ENCODE measurements around the gene TPSB2. TPM values are rescaled to one million over a fixed set of nuclear protein-coding genes. Genes with fewer than 3 reads are reported as not detected.
A peak's percentile ranks its signal among the peaks of the same experiment; 100 is the strongest.

TPSB2 gene
- total RNA-seq, 3 donors from 2014 or later: 3.7 to 21.0 (median 8.2) TPM

- ATAC-seq: peak; percentile 25
- no peaks in the 10 kb centered on the region for H3K36me3 ChIP-seq (ENCODE audit: low read depth)
- DNase-seq: peak in 1 of 3 donors; percentile 40
These were observed 8.9 kb downstream of the TPSB2 start for GRCh38 chr16:1220841-1221627.

GRCh38 chr16:1220098-1220728 lies 9.8 kb downstream of the TPSB2 start:
- DNase-seq (no peak), ATAC-seq (no peak)
- intact Hi-C loops (cut with DNase I, micrococcal nuclease): no loop called here
- no peak overlapping the region for H3K4me3 ChIP-seq
- H3K9me3 ChIP-seq: no peaks in the 10 kb centered on the region
- no peaks in the 10 kb centered on the region for H3K36me3 ChIP-seq (ENCODE audit: low read depth)
- H3K4me1 ChIP-seq (ENCODE audit: low read depth): no peaks in the 10 kb centered on the region
- TF ChIP-seq, protein P1, sequence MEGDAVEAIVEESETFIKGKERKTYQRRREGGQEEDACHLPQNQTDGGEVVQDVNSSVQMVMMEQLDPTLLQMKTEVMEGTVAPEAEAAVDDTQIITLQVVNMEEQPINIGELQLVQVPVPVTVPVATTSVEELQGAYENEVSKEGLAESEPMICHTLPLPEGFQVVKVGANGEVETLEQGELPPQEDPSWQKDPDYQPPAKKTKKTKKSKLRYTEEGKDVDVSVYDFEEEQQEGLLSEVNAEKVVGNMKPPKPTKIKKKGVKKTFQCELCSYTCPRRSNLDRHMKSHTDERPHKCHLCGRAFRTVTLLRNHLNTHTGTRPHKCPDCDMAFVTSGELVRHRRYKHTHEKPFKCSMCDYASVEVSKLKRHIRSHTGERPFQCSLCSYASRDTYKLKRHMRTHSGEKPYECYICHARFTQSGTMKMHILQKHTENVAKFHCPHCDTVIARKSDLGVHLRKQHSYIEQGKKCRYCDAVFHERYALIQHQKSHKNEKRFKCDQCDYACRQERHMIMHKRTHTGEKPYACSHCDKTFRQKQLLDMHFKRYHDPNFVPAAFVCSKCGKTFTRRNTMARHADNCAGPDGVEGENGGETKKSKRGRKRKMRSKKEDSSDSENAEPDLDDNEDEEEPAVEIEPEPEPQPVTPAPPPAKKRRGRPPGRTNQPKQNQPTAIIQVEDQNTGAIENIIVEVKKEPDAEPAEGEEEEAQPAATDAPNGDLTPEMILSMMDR (IDR thresholded peaks at IDR 0.05): no peak

More at GRCh38 chr16:1220841-1221627, 8.9 kb downstream of the TPSB2 start:
- intact Hi-C loops (cut with DNase I, micrococcal nuclease): no loop called here
- H3K4me1 ChIP-seq (ENCODE audit: low read depth): no peaks in the 10 kb centered on the region
- no peak overlapping the region for H3K4me3 ChIP-seq
- no peaks in the 10 kb centered on the region for H3K9me3 ChIP-seq
- TF ChIP-seq, protein P1 (IDR thresholded peaks at IDR 0.05): no peak

GRCh38 chr16:1218930-1219611 lies 10.9 kb downstream of the TPSB2 start:
- no peaks in the 10 kb centered on the region for H3K9me3 ChIP-seq
- TF ChIP-seq, protein P1 (IDR thresholded peaks at IDR 0.05): no peak
- no peak overlapping the region for H3K4me3 ChIP-seq
- ATAC-seq (no peak), DNase-seq (no peak)
- intact Hi-C loops (cut with DNase I, micrococcal nuclease): no loop called here
- no peaks in the 10 kb centered on the region for H3K4me1 ChIP-seq (ENCODE audit: low read depth)
- H3K36me3 ChIP-seq (ENCODE audit: low read depth): no peaks in the 10 kb centered on the region

DNA sequence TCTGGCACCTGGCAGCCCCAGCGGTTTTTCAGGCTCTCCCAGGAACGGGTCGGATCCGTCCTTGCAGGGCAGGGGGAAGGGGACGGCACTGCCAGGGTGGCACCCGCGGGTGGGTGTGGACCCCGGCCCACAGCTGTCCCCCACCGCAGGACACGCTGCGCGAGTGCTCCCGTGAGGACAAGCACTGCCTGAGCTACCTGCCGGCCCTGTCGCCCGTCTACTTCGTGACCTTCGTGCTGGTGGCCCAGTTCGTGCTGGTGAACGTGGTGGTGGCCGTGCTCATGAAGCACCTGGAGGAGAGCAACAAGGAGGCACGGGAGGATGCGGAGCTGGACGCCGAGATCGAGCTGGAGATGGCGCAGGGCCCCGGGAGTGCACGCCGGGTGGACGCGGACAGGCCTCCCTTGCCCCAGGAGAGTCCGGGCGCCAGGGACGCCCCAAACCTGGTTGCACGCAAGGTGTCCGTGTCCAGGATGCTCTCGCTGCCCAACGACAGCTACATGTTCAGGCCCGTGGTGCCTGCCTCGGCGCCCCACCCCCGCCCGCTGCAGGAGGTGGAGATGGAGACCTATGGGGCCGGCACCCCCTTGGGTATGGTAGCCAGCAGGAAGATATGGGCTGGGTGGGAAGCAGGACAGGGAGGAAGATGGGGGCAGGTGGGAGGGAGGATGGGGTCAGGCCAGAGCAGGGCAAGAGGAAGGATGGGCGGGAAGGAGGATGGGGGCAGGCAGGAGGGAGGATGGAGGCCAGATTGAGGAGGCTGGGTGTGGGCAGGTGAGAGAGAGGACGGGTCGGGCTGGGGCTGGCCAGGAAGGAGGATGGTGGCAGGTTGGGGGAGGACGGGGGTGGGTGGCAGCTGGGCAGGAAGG lies 11.7 kb downstream of the TPSB2 start:
- Histone ChIP-seq H3K9me3 (no peaks in the 10 kb centered on the region), H3K4me3 (no peak overlapping the region), H3K36me3 (ENCODE audit: low read depth) (no peaks in the 10 kb centered on the region), H3K4me1 (ENCODE audit: low read depth) (no peaks in the 10 kb centered on the region)
- ATAC-seq (no peak), DNase-seq (no peak)
- TF ChIP-seq, protein P1 (IDR thresholded peaks at IDR 0.05): no peak
- intact Hi-C loops (cut with DNase I, micrococcal nuclease): no loop called here

- intact Hi-C loops (cut with DNase I, micrococcal nuclease): no loop called here
- no peak for ATAC-seq
- H3K36me3 ChIP-seq (ENCODE audit: low read depth): no peaks in the 10 kb centered on the region
- no peak for DNase-seq
- TF ChIP-seq, protein P1 (IDR thresholded peaks at IDR 0.05): no peak
- H3K4me3 ChIP-seq: no peak overlapping the region
- H3K9me3 ChIP-seq: no peaks in the 10 kb centered on the region
- no peaks in the 10 kb centered on the region for H3K4me1 ChIP-seq (ENCODE audit: low read depth)
These were observed 12.5 kb downstream of the TPSB2 start for GRCh38 chr16:1217526-1217925.

Measured in mucosa of descending colon (tissue), 3 donors.